Measurements from ENCODE around the gene SYF2.
"Not testable (repeated sequence)": the region's sequence is repeated elsewhere in the genome, so short reads cannot be mapped to it uniquely, and the experiment has no call there.

Gene SYF2

DNA sequence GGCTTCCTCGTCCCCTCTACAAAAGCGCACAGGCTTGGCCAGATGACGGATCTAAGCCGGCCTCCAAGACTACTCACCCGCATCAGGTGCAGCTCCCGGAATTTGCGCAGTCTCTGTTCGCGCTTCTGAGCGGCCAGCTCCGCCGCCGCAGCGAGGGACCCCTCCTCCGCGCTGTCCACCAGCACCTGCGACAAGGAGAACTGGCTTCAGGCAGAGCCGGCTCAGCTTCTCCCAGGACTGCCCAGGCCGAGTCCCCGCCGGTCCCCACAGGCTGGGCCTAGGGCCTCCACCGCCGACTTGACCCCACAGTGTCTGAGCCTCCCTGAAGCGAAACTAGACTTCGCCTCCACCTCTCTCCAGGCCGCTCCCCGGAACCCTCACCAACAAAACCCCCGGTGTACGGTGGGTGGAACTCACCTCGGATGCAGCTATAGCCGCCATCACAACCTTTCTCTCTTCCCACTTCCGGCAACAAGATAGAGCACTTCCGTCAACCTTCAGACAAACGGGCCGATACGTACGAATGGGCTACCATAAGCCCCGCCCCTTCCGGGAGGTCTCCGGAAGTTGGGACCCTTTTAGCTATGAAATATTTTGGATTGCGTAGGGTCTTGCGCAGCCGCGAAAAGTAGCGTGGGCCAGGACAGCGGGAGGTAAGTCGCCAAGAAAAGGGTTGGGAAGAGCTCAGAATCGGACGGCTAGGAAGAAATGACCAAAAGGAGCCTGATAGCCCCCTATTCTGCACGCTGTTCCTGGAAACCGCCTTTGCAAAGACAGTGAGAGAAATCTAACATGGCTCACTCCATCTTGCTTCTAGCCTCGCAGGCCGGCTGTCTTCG is at the start of gene SYF2:
Gene SYF2 (minus strand): TSS at position 476 of the 839 bp plus-strand sequence. CDS start 35 bp downstream, at position 441.
- TF ChIP-seq, protein P1, sequence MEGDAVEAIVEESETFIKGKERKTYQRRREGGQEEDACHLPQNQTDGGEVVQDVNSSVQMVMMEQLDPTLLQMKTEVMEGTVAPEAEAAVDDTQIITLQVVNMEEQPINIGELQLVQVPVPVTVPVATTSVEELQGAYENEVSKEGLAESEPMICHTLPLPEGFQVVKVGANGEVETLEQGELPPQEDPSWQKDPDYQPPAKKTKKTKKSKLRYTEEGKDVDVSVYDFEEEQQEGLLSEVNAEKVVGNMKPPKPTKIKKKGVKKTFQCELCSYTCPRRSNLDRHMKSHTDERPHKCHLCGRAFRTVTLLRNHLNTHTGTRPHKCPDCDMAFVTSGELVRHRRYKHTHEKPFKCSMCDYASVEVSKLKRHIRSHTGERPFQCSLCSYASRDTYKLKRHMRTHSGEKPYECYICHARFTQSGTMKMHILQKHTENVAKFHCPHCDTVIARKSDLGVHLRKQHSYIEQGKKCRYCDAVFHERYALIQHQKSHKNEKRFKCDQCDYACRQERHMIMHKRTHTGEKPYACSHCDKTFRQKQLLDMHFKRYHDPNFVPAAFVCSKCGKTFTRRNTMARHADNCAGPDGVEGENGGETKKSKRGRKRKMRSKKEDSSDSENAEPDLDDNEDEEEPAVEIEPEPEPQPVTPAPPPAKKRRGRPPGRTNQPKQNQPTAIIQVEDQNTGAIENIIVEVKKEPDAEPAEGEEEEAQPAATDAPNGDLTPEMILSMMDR (conservative IDR thresholded peaks at IDR 0.05) = no peak
- H3K27ac ChIP-seq = peak within 1 kb of the TSS; percentile 93

DNA sequence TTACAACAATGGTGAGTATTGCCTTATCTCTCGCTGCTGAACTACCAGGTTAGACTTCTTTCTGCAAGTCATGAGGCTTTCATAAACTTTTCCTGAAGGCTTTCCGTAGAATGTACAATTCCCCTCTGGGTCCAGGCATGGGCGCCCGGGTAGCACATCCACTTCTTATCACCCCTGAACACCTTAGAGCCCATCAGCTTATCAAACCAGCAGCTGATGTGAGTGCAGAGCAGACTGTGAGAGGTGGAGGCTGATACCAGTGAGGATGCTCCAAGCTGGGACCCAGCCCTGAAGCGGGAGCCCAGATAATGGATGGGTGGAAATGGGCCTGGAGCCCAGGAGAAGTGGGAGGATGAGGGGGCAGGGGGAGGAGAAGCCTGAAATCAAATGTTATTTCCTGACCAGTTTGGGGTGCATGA is 47.4 kb upstream of the SYF2 start:
- not testable (repeated sequence) for H3K27ac ChIP-seq

DNA sequence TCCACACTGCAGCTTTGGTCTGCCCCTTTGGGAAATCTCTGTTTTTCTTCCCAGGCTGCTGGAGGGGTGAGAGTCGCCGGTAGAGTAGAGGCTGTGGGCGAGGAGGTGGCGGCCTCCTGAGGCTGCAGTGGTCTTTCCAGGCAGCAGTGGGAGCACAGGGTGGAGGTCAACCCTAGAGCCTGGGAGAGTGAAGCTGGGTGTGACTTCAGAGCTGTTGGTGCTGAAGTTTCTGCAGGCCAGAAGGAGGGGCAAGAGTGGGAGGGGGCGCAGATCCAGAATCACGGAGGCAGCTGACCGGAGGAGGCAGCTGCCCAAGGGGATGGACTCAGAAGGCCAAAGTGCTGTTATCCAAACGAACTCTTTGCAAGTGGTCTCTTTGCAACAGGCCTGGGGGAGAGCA is 46.5 kb upstream of the SYF2 start:
- H3K27ac ChIP-seq = not testable (repeated sequence)

DNA sequence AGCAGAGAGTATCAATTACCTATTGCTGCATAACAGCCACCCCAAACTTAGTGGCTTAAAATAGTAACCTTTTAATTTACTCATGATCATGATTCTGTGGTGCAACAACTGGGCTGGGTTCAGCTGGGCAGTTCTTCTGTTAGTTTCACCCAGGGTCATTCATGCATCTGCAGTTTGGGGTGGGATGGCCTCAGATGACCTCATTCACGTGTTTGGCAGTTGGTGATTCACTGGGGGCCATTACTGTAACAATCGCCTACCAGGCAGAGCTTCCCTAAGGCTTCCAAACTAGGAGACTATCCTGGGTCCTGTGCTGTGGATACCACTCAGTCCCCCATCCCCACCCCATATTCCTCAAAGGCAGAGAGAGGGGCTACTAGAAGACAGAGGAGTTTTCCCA is 46.1 kb upstream of the SYF2 start:
- not testable (repeated sequence) for H3K27ac ChIP-seq

DNA sequence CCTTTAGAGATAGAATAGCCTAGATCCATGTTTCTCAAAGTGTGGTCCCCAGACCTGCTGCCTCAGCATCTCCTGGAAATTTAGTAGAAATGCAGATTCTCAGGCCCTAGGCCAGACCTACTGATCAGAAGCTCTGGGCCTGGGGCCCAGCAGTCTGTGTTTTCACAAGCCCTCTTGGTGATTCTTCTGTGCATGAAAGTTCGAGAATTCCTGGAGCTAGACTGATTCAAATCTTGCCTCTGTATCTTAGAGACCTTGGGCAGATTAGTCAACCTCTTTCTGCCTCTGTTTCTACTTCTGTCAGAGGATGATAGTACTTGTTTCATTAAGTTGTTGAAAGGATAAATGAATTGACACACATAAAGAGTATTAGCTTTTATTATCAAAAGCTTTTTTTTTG is 45.0 kb upstream of the SYF2 start:
- not testable (repeated sequence) for H3K27ac ChIP-seq

DNA sequence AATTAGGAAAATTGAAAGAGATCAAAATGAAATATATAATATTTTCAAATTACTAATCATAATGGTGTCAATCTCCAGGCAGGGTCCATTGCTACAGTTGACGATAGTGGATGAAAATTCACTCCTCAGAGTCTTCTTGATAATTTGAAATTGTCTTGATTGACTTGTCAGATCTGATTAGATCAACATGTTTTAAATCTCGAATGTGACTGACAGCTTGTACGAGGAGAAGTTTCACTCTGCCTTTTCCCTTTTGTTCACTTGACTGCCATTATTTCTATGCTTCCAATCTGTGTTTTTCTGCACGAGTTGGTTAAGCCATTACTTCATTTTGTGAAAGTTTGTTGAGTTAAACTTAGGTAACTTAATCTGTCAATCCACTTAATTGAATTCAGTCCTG is 43.3 kb upstream of the SYF2 start:
- H3K27ac ChIP-seq = not testable (repeated sequence)

DNA sequence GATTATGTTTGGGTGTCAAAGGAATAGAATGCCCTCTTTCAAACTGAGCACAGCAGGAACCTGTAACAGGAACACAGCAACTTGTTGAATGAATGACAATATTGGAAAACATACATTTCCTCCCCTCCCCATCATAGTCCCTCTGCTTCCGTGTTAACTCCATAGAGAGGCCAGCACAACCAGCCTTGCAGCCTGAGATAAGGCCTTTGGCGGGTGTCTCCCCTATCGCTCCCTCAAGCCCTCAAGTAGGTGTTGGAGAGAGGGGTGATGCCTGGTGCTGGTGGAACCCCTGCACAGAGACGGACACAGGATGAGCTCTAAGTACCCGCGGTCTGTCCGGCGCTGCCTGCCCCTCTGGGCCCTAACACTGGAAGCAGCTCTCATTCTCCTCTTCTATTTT is 39.9 kb upstream of the SYF2 start, which contains the start of gene RHD:
Gene RHD (plus strand): TSS at position 272 of the 400 bp plus-strand sequence. CDS start 39 bp downstream, at position 311.
- H3K27ac ChIP-seq = peak within 1 kb of the TSS; percentile 20

DNA sequence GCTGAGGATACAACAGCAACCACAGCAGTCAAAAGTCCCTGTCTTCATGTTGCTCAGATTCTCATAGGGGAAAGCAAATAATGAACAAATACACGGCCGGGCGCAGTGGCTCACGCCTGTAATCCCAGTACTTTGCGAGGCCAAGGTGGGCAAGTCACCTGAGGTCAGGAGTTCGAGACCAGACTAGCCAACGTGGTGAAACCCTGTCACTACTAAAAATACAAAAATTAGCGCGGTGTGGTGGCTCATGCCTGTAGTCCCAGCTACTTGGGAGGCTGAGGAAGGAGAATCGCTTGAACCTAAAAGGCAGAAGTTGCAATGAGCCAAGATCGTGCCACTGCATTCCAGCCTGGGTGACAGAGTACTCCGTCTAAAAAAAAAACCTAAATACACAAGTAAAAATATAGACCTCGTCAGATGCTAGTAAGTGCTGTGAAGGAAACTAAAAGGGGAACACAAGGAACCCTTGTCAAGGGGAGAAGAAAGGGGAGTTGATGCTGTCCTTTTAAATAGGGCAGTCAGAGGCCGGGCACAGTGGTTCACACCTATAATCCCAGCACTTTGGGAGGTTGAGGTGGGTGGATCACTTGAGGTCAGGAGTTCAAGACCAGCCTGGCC is 36.0 kb upstream of the SYF2 start:
- H3K27ac ChIP-seq = peak overlapping the region; percentile 74

DNA sequence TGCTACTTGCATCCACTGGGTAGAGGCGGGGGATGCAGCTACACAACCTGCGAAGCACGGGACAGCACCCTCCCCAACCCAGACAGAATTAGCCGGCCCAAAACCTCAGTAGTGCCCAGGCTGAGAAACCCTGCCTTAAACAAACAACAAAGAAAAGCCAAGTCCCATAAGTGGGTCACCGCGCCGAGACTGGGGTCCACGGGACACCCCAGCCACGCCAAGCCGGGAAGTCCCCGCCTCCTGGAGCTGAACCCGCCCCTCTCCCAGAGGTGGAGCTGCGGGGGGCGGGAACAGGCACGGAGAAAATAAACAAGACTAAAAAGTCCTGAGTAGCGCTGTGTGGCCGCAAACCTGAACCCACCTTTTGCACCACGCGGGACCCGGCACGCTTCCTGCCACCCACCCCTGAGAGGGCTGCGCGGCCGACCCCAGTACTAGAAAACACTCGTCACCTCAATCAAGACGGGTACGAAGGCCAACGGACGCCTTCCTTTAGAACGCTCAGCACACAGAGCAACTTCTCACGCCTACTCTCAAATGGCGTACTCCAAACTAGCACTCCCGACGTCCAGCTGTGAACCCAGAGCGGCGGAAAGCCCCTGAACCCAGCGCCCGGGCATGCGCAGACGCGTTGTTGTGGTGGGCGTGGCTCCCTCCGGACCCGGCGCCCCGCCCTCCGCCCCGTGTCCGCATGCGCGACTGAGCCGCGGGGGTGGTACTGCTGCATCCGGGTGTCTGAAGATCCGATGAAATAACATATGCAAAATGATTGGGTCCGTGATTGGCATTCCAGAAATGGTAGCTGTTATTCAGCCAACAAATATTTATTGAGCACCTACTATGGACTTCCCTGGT is 35.2 kb upstream of the SYF2 start:
- H3K27ac ChIP-seq = peak overlapping the region; percentile 74

DNA sequence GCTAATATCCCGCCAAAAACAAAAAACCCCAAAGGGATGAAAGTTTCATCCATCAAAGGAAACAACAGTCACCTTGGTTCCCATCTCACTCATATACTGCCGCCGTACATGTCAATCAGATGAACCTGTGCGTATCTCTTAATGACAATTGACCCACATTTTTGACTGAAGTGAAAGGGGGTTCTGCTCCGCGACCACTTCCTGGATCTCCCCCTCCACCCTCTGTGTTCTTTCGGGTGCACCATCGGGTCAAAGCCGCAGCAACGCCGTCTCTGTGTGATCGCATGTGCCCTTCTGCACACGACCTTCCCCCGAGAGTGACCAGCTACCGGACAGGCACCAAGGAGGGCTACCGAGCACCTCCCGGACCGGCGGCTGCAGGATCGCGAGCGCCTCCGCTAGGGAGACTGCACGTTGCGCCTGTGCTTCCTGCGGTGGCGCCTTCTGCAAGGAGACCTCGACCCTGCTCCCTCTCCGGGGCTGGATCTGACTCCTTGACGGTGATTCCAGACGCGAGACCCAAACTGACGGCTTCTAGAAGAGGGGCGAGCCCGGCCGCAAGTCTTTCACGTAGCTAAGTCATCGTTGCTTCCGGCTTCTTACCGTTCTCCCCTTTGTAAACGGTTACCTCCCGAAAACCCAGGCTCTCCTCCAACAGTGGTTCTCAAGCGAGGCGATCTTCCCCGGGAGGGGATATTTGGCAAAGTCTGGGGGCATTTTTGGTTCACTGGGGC is 34.4 kb upstream of the SYF2 start:
- not testable (repeated sequence) for H3K27ac ChIP-seq

DNA sequence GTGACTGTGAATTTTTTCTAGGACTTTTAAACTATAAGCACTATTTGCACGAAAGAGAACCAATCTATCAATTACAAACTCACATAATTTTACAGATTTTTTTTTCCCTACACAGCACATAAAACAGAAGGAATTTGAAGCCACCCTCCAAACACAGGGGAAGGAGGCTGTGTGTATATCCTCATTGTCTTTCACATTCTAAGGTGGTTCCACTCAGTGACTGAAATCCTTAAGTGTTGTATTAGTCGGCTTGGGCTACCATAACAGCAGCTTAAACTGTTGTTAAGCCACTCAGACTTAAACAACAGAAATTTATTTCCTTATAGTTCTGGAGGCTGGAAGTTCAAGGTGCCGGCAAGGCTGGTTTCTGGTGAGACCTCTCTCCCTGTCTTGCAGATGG is 28.0 kb upstream of the SYF2 start:
- not testable (repeated sequence) for H3K27ac ChIP-seq

DNA sequence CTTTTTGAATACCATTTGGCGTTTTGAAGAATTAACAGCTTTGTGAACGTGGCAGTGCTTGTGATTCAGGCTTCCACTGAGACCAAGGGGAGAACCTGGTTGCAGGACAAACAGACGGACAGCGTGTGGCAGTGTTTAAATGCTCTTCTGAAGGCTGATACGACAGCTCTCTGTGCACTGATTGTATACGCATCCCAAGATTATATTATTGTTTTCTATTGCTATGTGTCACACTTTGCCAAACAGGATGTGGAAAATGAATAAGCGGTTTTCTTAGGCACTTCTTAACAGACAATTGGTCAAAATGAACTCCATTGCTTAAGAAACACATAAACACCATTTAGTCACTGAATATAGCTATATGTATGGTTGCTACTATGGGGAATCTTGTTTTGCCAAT is 27.5 kb upstream of the SYF2 start:
- H3K27ac ChIP-seq = not testable (repeated sequence)
- TF ChIP-seq, protein P1 (conservative IDR thresholded peaks at IDR 0.05) = peak; percentile 51

DNA sequence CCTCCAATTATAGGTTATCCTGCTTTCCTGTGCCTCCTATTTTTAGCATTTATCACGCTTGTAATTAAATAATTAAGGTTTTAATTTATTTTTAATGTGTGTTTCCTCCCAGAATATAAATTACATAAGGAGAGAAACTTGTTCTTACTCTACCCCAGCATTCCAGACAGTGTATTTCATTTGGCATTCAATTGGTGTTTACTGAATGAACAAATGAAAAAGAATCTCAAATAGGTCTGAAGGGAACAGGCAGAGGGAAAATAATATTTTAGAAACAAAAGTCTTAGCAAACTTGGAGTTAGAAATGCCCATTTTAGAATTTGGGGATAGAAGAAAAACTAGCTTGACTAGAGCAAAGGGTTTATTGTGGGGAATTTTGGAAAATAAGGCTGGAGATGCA is 24.9 kb upstream of the SYF2 start:
- no peak overlapping the region for H3K27ac ChIP-seq
- TF ChIP-seq, protein P1 (conservative IDR thresholded peaks at IDR 0.05) = no peak

Data from VCaP (cell line).